Effector memory CD4-positive, alpha-beta T cell (primary cell): ENCODE measurements around the gene ELMO3.

Source experiments
- DNase-seq, 3 donors: peaks; one replicate each; pipeline ENCODE4 v3.0.0-alpha.2; 2020
- H3K27ac ChIP-seq: 2 replicates; pipeline ENCODE4 v1.7.0; 2013; ENCODE audit warnings: mild to moderate bottlenecking, low read length, moderate library complexity; ENCODE audit not compliant: insufficient read depth, poor library complexity, severe bottlenecking
- H3K27me3 ChIP-seq: replicated peaks from 2 replicates; pipeline ENCODE4 v1.7.0; 2013; ENCODE audit warnings: mild to moderate bottlenecking, low read length; ENCODE audit not compliant: insufficient read depth, control insufficient read depth, poor library complexity, severe bottlenecking
- H3K36me3 ChIP-seq: 2 replicates; pipeline ENCODE4 v1.7.0; 2013; ENCODE audit warnings: mild to moderate bottlenecking, low read length, moderate library complexity; ENCODE audit not compliant: control insufficient read depth, insufficient read depth
- H3K4me1 ChIP-seq: 2 replicates; pipeline ENCODE4 v1.7.0; 2013; ENCODE audit warnings: low read length, mild to moderate bottlenecking; ENCODE audit not compliant: control insufficient read depth, insufficient read depth, poor library complexity, severe bottlenecking
- H3K4me3 ChIP-seq: 2 replicates; pipeline ENCODE4 v1.7.0; 2013; ENCODE audit warnings: low read length, low read depth, mild to moderate bottlenecking; ENCODE audit not compliant: insufficient read depth, poor library complexity, severe bottlenecking
- H3K9me3 ChIP-seq: 2 replicates; pipeline ENCODE4 v1.7.0; 2013; ENCODE audit warnings: mild to moderate bottlenecking, low read length, moderate library complexity; ENCODE audit not compliant: control insufficient read depth

ELMO3 gene

GRCh38 chr16:67216612-67217490, 17.9 kb downstream of the ELMO3 start:
- Histone ChIP-seq H3K9me3 (no peaks in the 10 kb centered on the region), H3K36me3 (no peaks in the 10 kb centered on the region), H3K27ac (no peak overlapping the region), H3K4me1 (no peaks in the 10 kb centered on the region), H3K27me3 (no peaks in the 10 kb centered on the region), H3K4me3 (no peak overlapping the region)
- no peak for DNase-seq

GRCh38 chr16:67223992-67224391, 25.1 kb downstream of the ELMO3 start:
- Histone ChIP-seq H3K27ac (peak overlapping the region; percentile 46), H3K27me3 (no peaks in the 10 kb centered on the region), H3K4me3 (no peak overlapping the region), H3K36me3 (peaks cover 10% of the 10 kb centered on the region), H3K9me3 (no peaks in the 10 kb centered on the region), H3K4me1 (peaks cover 21% of the 10 kb centered on the region)
- DNase-seq: no peak

GRCh38 chr16:67226295-67226803, 27.4 kb downstream of the ELMO3 start:
- H3K4me3 ChIP-seq: peak overlapping the region; percentile 97
- H3K36me3 ChIP-seq: peaks cover 32% of the 10 kb centered on the region
- H3K4me1 ChIP-seq: peaks cover 21% of the 10 kb centered on the region
- peak overlapping the region; percentile 87 for H3K27ac ChIP-seq
- no peak for DNase-seq
- no peaks in the 10 kb centered on the region for H3K27me3 ChIP-seq
- no peaks in the 10 kb centered on the region for H3K9me3 ChIP-seq

GRCh38 chr16:67226804-67227566, 28.1 kb downstream of the ELMO3 start, which contains the start of gene TMEM208:
Gene TMEM208, plus strand, starts transcription at chr16:67227130. Its CDS starts 89 bp downstream, at chr16:67227219.
- H3K4me3 ChIP-seq: peak within 1 kb of the TSS; percentile 97
- no peaks in the 10 kb centered on the region for H3K27me3 ChIP-seq
- H3K9me3 ChIP-seq: no peaks in the 10 kb centered on the region
- peaks cover 21% of the 10 kb centered on the region for H3K4me1 ChIP-seq
- peak within 1 kb of the TSS; percentile 87 for H3K27ac ChIP-seq
- peaks cover 36% of the 10 kb centered on the region for H3K36me3 ChIP-seq
- peak; percentile 95 to 98 (median 96) for DNase-seq

GRCh38 chr16:67227567-67227921, 28.6 kb downstream of the ELMO3 start:
- Histone ChIP-seq H3K27ac (peak overlapping the region; percentile 87), H3K4me3 (peak overlapping the region; percentile 97), H3K9me3 (no peaks in the 10 kb centered on the region), H3K27me3 (no peaks in the 10 kb centered on the region), H3K4me1 (peaks cover 21% of the 10 kb centered on the region), H3K36me3 (peaks cover 36% of the 10 kb centered on the region)
- DNase-seq: no peak

- Histone ChIP-seq H3K36me3 (peaks cover 36% of the 10 kb centered on the region), H3K27me3 (no peaks in the 10 kb centered on the region), H3K4me1 (peaks cover 21% of the 10 kb centered on the region), H3K4me3 (peak overlapping the region; percentile 97), H3K9me3 (no peaks in the 10 kb centered on the region), H3K27ac (peak overlapping the region; percentile 87)
- DNase-seq: no peak
These were observed 29.3 kb downstream of the ELMO3 start for GRCh38 chr16:67228034-67228785.

GRCh38 chr16:67228905-67229304, 30.0 kb downstream of the ELMO3 start:
- H3K36me3 ChIP-seq: peaks cover 37% of the 10 kb centered on the region

GRCh38 chr16:67229906-67230808, 31.2 kb downstream of the ELMO3 start:
- no peaks in the 10 kb centered on the region for H3K9me3 ChIP-seq
- no peak overlapping the region for H3K4me3 ChIP-seq
- peaks cover 46% of the 10 kb centered on the region for H3K36me3 ChIP-seq
- H3K27me3 ChIP-seq: no peaks in the 10 kb centered on the region
- H3K27ac ChIP-seq: no peak overlapping the region
- peaks cover 9% of the 10 kb centered on the region for H3K4me1 ChIP-seq
- DNase-seq: no peak

More at GRCh38 chr16:67228905-67229304, 30.0 kb downstream of the ELMO3 start:
- Histone ChIP-seq H3K4me3 (no peak overlapping the region), H3K4me1 (peaks cover 15% of the 10 kb centered on the region), H3K9me3 (no peaks in the 10 kb centered on the region), H3K27ac (no peak overlapping the region), H3K27me3 (no peaks in the 10 kb centered on the region)
- no peak for DNase-seq
